Measurements from ENCODE around the gene MVK.

The MVK gene

GRCh38 chr12:109545826-109546225, 27.8 kb upstream of the MVK start:
- FAIRE-seq, result no peak

- FAIRE-seq, result no peak
Measured at GRCh38 chr12:109547286-109547685, 26.3 kb upstream of the MVK start.

- no peak for FAIRE-seq
Measured at GRCh38 chr12:109548258-109548657, 25.3 kb upstream of the MVK start.

GRCh38 chr12:109549613-109550270, 23.9 kb upstream of the MVK start:
- no peak for FAIRE-seq

- FAIRE-seq, result no peak
Measured at GRCh38 chr12:109550281-109550680, 23.3 kb upstream of the MVK start.

- no peak for FAIRE-seq
Measured at GRCh38 chr12:109551108-109551507, 22.5 kb upstream of the MVK start.

- no peak for FAIRE-seq
Measured at GRCh38 chr12:109552971-109553370, 20.6 kb upstream of the MVK start.

- FAIRE-seq, result no peak
Measured at GRCh38 chr12:109553483-109553882, 20.1 kb upstream of the MVK start.

- no peak for FAIRE-seq
Measured at GRCh38 chr12:109553906-109554500, 19.6 kb upstream of the MVK start.

- FAIRE-seq, result no peak
Measured at GRCh38 chr12:109554761-109555160, 18.8 kb upstream of the MVK start.

- FAIRE-seq, result no peak
Measured at GRCh38 chr12:109555431-109556315, 17.9 kb upstream of the MVK start.

- no peak for FAIRE-seq
Measured at GRCh38 chr12:109557200-109557599, 16.4 kb upstream of the MVK start.

GRCh38 chr12:109557805-109558204, 15.8 kb upstream of the MVK start:
- FAIRE-seq, result no peak

- FAIRE-seq, result no peak
Measured at GRCh38 chr12:109558374-109559199, 15.0 kb upstream of the MVK start.

GRCh38 chr12:109559200-109559505, 14.4 kb upstream of the MVK start:
- no peak for FAIRE-seq

- FAIRE-seq, result no peak
Measured at GRCh38 chr12:109559601-109560000, 14.0 kb upstream of the MVK start.

GRCh38 chr12:109560867-109561710, 12.5 kb upstream of the MVK start:
- no peak for FAIRE-seq

- FAIRE-seq, result no peak
Measured at GRCh38 chr12:109561711-109562030, 11.9 kb upstream of the MVK start.

GRCh38 chr12:109562871-109563270, 10.7 kb upstream of the MVK start:
- FAIRE-seq, result no peak

GRCh38 chr12:109563291-109564284, 10.0 kb upstream of the MVK start:
- FAIRE-seq, result no peak

GRCh38 chr12:109566424-109566823, 7.2 kb upstream of the MVK start:
- no peak for FAIRE-seq

All from A204.1 (cell line).